B cell (primary cell): Measurements from ENCODE around the gene AOC2. TPM values are rescaled to one million over a fixed set of nuclear protein-coding genes. Genes with fewer than 3 reads are reported as not detected.

Experiments
- ATAC-seq: fragments of 200-7000 bp; cut with Tn5 transposase; one replicate; pipeline ENCODE4 v1.10.0; 2021; ENCODE audit warnings: low read depth, mild to moderate bottlenecking, moderate number of reproducible peaks, moderate library complexity
- CTCF ChIA-PET: fragments of 350-600 bp; sonication (Branson Sonifier 250); formaldehyde crosslinking; loops from one replicate; lab custom pipeline; 2021; ENCODE audit warnings: antibody characterized with exemption, inconsistent platforms; lab: Charles Lee
- POLR2A ChIA-PET: fragments of 350-600 bp; sonication (Branson Sonifier 250); formaldehyde crosslinking; loops from one replicate; lab custom pipeline; 2021; ENCODE audit warnings: antibody characterized with exemption; lab: Charles Lee
- DNase-seq: peaks from one replicate; pipeline ENCODE4 v3.0.0; 2013
- H2AFZ ChIP-seq: 2 replicates; pipeline ENCODE4 v1.6.1; 2012; ENCODE audit warnings: mild to moderate bottlenecking, low read depth, low read length; ENCODE audit not compliant: insufficient read depth, poor library complexity, severe bottlenecking
- H3K27ac ChIP-seq, 2 donors: 1 replicate in 1 of 2; 2 replicates in 1 of 2; pipeline ENCODE4 v1.5.1; 2012 to 2013; ENCODE audit warnings: low read length in 2 of 2, mild to moderate bottlenecking in 2 of 2, moderate library complexity in 1 of 2
- H3K27me3 ChIP-seq, 4 experiments: fragments of 200-600 bp in 1 of 4; sonication (generic) in 1 of 4; replicated peaks in 1 of 4; 1 replicate in 2 of 4; 2 replicates in 2 of 4; pipeline versions ENCODE4 v1.6.1 to v1.7.0; 2013 to 2016; ENCODE audit warnings: low read length in 3 of 4, mild to moderate bottlenecking in 2 of 4, mixed read lengths in 1 of 4, moderate library complexity in 1 of 4; ENCODE audit not compliant: insufficient read depth in 4 of 4, control insufficient read depth in 3 of 4; ENCODE audit errors: control extremely low read depth in 1 of 4
- H3K36me3 ChIP-seq, 2 experiments: replicated peaks in 1 of 2; 1 replicate in 1 of 2; 2 replicates in 1 of 2; pipeline versions ENCODE4 v1.6.1 to v1.7.1; 2013; ENCODE audit warnings: low read length in 1 of 2; ENCODE audit not compliant: insufficient read depth in 2 of 2, control insufficient read depth in 1 of 2; ENCODE audit errors: control extremely low read depth in 1 of 2, extremely low read depth in 1 of 2
- H3K4me1 ChIP-seq, 2 donors: fragments of 200-600 bp in 1 of 2; sonication (generic) in 1 of 2; 1 replicate in 1 of 2; 2 replicates in 1 of 2; pipeline versions ENCODE4 v1.5.1 to v1.6.1; 2013 to 2017; ENCODE audit warnings: low read length in 2 of 2; ENCODE audit not compliant: control insufficient read depth in 2 of 2, insufficient read depth in 2 of 2
- H3K4me2 ChIP-seq: replicated peaks from 2 replicates; pipeline ENCODE3; 2012; ENCODE audit warnings: mild to moderate bottlenecking, low read depth, low read length; ENCODE audit not compliant: poor library complexity, severe bottlenecking
- H3K4me3 ChIP-seq, 5 experiments: fragments of 200-600 bp in 1 of 5; sonication (generic) in 1 of 5; 1 replicate in 3 of 5; 2 replicates in 2 of 5; pipeline versions ENCODE4 v1.5.1 to v1.7.0; 2011 to 2016; ENCODE audit warnings: low read length in 4 of 5, mild to moderate bottlenecking in 4 of 5, low read depth in 2 of 5, control low read depth in 1 of 5, moderate library complexity in 1 of 5; ENCODE audit not compliant: insufficient read depth in 1 of 5; ENCODE audit errors: control extremely low read depth in 1 of 5, extremely low read depth in 1 of 5
- H3K79me2 ChIP-seq: fragments of 200-600 bp; sonication (generic); one replicate; pipeline ENCODE4 v1.6.0; 2016; ENCODE audit warnings: low read length; ENCODE audit not compliant: control insufficient read depth, insufficient read depth
- H3K9ac ChIP-seq: fragments of 200-600 bp; sonication (generic); 2 replicates; pipeline ENCODE4 v1.6.1; 2017; ENCODE audit warnings: mild to moderate bottlenecking, low read length, moderate library complexity
- H3K9me3 ChIP-seq, 3 donors: one replicate each; pipeline versions ENCODE4 v1.6.1 to v1.7.1; 2013; ENCODE audit warnings: low read length in 2 of 3; ENCODE audit not compliant: control insufficient read depth in 2 of 3, insufficient read depth in 1 of 3; ENCODE audit errors: control extremely low read depth in 1 of 3
- H4K20me1 ChIP-seq: 2 replicates; pipeline ENCODE4 v1.6.0; 2012; ENCODE audit warnings: mild to moderate bottlenecking, low read length; ENCODE audit not compliant: insufficient read depth, control insufficient read depth, poor library complexity, severe bottlenecking
- H3K27ac Mint-ChIP-seq: one replicate; pipeline ENCODE4 v1.8.0; 2021; ENCODE audit warnings: mixed read lengths
- H3K27me3 Mint-ChIP-seq: one replicate; pipeline ENCODE4 v1.8.0; 2021; ENCODE audit warnings: mixed read lengths
- H3K4me1 Mint-ChIP-seq: one replicate; pipeline ENCODE4 v1.8.0; 2021; ENCODE audit warnings: mixed read lengths
- H3K4me3 Mint-ChIP-seq: one replicate; pipeline ENCODE4 v1.8.0; 2021; ENCODE audit warnings: mixed read lengths
- H3K9me3 Mint-ChIP-seq: one replicate; pipeline ENCODE4 v1.8.0; 2022; ENCODE audit warnings: mixed read lengths; ENCODE audit not compliant: insufficient read depth
- EZH2 ChIP-seq: IDR thresholded peaks from 2 replicates; pipeline ENCODE4 v1.6.1; 2012; ENCODE audit warnings: borderline replicate concordance, low read depth, mild to moderate bottlenecking, moderate library complexity, low read length; ENCODE audit not compliant: insufficient read depth, poor library complexity, severe bottlenecking
- intact Hi-C: fragments of 100-400 bp; cut with micrococcal nuclease; formaldehyde crosslinking; loops from one replicate; pipeline ENCODE4 v1.10.0; 2022
- polyA plus RNA-seq: library from polyadenylated mRNA; depleted of rRNA; stranded (reverse); fragments of >200 nt; gene quantifications from 2 replicates; pipeline ENCODE4 v1.2.3, GENCODE V29; 2012
- total RNA-seq, 2 donors: library from RNA; stranded (reverse); fragments of 120-200 nt in 1 of 2; gene quantifications; 1 replicate in 1 of 2; 2 replicates in 1 of 2; pipeline versions ENCODE4 v1.2.3 to v1.2.4, GENCODE V29; 2013 to 2022
- TF ChIP-seq, protein P1 (sequence below): fragments of 200-600 bp; IDR thresholded peaks from one replicate; pipeline ENCODE4 v1.8.0; 2022; ENCODE audit warnings: antibody characterized with exemption, mild to moderate bottlenecking

Gene AOC2
- total and polyA plus RNA-seq, 2 donors (not counting 1 experiment from before 2014, with no cell fraction given), result 1.9 to 3.8 TPM

DNA sequence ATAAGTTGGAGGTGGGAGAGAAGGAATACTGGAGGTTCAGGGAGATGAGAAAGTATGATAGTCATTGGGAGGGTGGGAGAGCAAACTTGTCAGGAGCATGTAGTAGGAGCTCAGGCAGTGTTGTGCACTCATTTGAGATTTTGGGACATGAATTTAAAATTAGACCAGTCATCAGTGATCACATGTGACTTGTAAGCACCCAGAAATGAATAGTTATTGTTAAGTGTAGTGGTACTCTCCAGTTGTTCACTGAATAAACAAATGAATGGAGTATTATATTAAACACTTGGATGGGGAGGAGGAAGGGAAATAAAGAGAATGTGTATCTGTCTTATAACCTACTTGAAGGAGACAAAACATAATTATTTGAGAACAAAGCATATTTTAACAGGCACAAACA lies 13.4 kb upstream of the AOC2 start:
- POLR2A ChIA-PET, result interaction anchor here (0.6 kb wide), 1 partner anchor 85 kb away, joined by 3 read pairs; no protein-coding TSS in a partner anchor
- peak overlapping the region; percentile 32 for H3K4me3 Mint-ChIP-seq

More for the DNA sequence above, 13.4 kb upstream of the AOC2 start:
- no peak overlapping the region for H3K27ac ChIP-seq
- TF ChIP-seq EZH2, result no peak
- TF ChIP-seq, protein P1, sequence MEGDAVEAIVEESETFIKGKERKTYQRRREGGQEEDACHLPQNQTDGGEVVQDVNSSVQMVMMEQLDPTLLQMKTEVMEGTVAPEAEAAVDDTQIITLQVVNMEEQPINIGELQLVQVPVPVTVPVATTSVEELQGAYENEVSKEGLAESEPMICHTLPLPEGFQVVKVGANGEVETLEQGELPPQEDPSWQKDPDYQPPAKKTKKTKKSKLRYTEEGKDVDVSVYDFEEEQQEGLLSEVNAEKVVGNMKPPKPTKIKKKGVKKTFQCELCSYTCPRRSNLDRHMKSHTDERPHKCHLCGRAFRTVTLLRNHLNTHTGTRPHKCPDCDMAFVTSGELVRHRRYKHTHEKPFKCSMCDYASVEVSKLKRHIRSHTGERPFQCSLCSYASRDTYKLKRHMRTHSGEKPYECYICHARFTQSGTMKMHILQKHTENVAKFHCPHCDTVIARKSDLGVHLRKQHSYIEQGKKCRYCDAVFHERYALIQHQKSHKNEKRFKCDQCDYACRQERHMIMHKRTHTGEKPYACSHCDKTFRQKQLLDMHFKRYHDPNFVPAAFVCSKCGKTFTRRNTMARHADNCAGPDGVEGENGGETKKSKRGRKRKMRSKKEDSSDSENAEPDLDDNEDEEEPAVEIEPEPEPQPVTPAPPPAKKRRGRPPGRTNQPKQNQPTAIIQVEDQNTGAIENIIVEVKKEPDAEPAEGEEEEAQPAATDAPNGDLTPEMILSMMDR, result no peak
- H3K4me1 Mint-ChIP-seq, result peaks cover 24% of the 10 kb centered on the region
- no peaks in the 10 kb centered on the region for H3K9me3 Mint-ChIP-seq
- CTCF ChIA-PET, result interaction anchor here (1.8 kb wide), 1 partner anchor 167 kb away, joined by 4 read pairs; the partner anchor contains the start of gene RPL27
- H2AFZ ChIP-seq, result no peak overlapping the region
- peaks cover 39% of the 10 kb centered on the region for H3K79me2 ChIP-seq
- ATAC-seq (no peak), DNase-seq (no peak)
- no peaks in the 10 kb centered on the region for H3K27me3 ChIP-seq
- H3K4me1 ChIP-seq, result peaks cover 12 to 20% of the 10 kb centered on the region in 2 donors
- intact Hi-C loops, result no loop called here
- no peaks in the 10 kb centered on the region for H3K27me3 Mint-ChIP-seq
- H3K36me3 ChIP-seq, result peaks cover 2 to 9% of the 10 kb centered on the region in 2 experiments
- H3K4me2 ChIP-seq, result no peak overlapping the region
- H3K4me3 ChIP-seq, result no peak overlapping the region
- no peak overlapping the region for H3K27ac Mint-ChIP-seq
- H4K20me1 ChIP-seq, result no peaks in the 10 kb centered on the region
- H3K9me3 ChIP-seq, result no peaks in the 10 kb centered on the region
- no peak overlapping the region for H3K9ac ChIP-seq
